MG63 (cell line): Measurements from ENCODE around the gene PLA1A. TPM values are rescaled to one million over a fixed set of nuclear protein-coding genes. Genes with fewer than 3 reads are reported as not detected.

Experiments used
- DNase-seq: peaks from one replicate; pipeline ENCODE4 v3.0.0-alpha.2; 2020
- H3K27me3 ChIP-seq: fragments of 250-450 bp; sonication (Bioruptor Pico); 2 replicates; pipeline ENCODE4 v1.5.1; 2020; ENCODE audit warnings: mild to moderate bottlenecking, moderate library complexity
- H3K36me3 ChIP-seq: fragments of 250-450 bp; sonication (Bioruptor Pico); 2 replicates; pipeline ENCODE4 v1.5.1; 2020; ENCODE audit warnings: mild to moderate bottlenecking, moderate library complexity
- H3K4me3 ChIP-seq: fragments of 250-450 bp; sonication (Bioruptor Pico); 2 replicates; pipeline ENCODE4 v1.5.1; 2020; ENCODE audit warnings: mild to moderate bottlenecking, moderate library complexity
- H3K9me3 ChIP-seq: fragments of 250-450 bp; sonication (Bioruptor Pico); 2 replicates; pipeline ENCODE4 v1.5.1; 2020; ENCODE audit warnings: mild to moderate bottlenecking, moderate library complexity
- total RNA-seq: library from RNA; depleted of rRNA; stranded (reverse); fragments of >200 nt; shearing (Covaris generic); gene quantifications from 2 replicates; pipeline ENCODE4 v1.2.3, GENCODE V29; 2014; ENCODE audit warnings: low replicate concordance

Gene PLA1A
- total RNA-seq, 1 experiment from 2014 or later, result not detected

GRCh38 chr3:119639494-119640350 is 42.0 kb downstream of the PLA1A start:
- Histone ChIP-seq H3K9me3 (no peaks in the 10 kb centered on the region), H3K4me3 (no peak overlapping the region), H3K27me3 (no peaks in the 10 kb centered on the region), H3K36me3 (no peaks in the 10 kb centered on the region)
- no peak for DNase-seq

GRCh38 chr3:119641416-119641815 is 43.7 kb downstream of the PLA1A start:
- H3K4me3 ChIP-seq, result no peak overlapping the region
- no peaks in the 10 kb centered on the region for H3K27me3 ChIP-seq
- H3K36me3 ChIP-seq, result no peaks in the 10 kb centered on the region
- H3K9me3 ChIP-seq, result no peaks in the 10 kb centered on the region
- DNase-seq, result no peak

- H3K27me3 ChIP-seq, result no peaks in the 10 kb centered on the region
- no peaks in the 10 kb centered on the region for H3K9me3 ChIP-seq
- no peaks in the 10 kb centered on the region for H3K36me3 ChIP-seq
- no peak for DNase-seq
- H3K4me3 ChIP-seq, result no peak overlapping the region
These were observed 45.2 kb downstream of the PLA1A start for GRCh38 chr3:119642746-119643473.

GRCh38 chr3:119643528-119643927 is 45.8 kb downstream of the PLA1A start:
- DNase-seq, result no peak
- Histone ChIP-seq H3K36me3 (no peaks in the 10 kb centered on the region), H3K4me3 (no peak overlapping the region), H3K9me3 (no peaks in the 10 kb centered on the region), H3K27me3 (no peaks in the 10 kb centered on the region)

DNA sequence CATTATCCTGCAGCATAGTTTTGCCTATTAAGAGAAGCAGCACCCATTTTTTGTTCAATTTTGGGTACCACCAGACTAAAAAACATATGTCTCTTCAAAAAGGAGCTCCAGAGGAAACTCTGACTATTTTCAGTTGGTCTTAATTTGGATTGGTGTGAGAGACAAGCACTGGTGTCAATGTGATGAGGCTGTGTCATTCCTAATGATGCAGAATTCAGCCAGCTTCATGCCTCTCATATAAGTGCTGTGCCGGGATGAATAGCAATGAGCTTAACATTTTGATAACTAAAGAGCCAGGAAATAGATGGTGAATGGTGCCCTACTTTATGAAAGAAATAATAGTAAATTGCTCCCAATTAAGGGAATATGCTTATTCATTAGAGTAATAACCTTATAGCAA is 46.8 kb downstream of the PLA1A start:
- Histone ChIP-seq H3K36me3 (no peaks in the 10 kb centered on the region), H3K9me3 (no peaks in the 10 kb centered on the region), H3K4me3 (no peak overlapping the region), H3K27me3 (no peaks in the 10 kb centered on the region)
- DNase-seq, result no peak

DNA sequence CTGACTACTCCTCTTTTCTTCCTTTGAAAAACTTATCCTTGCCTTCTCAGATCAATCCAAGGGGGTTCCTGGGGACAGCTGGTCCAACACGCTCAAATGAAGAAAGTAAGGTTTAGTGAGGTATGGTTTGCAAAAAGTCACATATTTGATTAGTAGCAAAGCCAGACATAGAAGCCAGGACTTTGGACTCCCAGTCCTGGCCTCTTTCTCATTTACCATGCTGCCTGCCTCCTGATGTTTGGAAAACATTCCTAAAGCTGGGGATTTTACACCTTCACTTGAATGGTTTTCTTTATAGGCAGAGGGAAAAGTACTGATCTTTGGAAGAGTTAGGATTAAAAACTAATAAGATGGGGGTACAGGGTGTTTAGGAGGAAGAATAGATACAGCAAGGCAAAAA is 48.1 kb downstream of the PLA1A start:
- Histone ChIP-seq H3K27me3 (no peaks in the 10 kb centered on the region), H3K36me3 (no peaks in the 10 kb centered on the region), H3K4me3 (no peak overlapping the region), H3K9me3 (no peaks in the 10 kb centered on the region)
- DNase-seq, result no peak

GRCh38 chr3:119647171-119647570 is 49.5 kb downstream of the PLA1A start:
- Histone ChIP-seq H3K27me3 (no peaks in the 10 kb centered on the region), H3K4me3 (no peak overlapping the region), H3K9me3 (no peaks in the 10 kb centered on the region), H3K36me3 (no peaks in the 10 kb centered on the region)
- no peak for DNase-seq

DNA sequence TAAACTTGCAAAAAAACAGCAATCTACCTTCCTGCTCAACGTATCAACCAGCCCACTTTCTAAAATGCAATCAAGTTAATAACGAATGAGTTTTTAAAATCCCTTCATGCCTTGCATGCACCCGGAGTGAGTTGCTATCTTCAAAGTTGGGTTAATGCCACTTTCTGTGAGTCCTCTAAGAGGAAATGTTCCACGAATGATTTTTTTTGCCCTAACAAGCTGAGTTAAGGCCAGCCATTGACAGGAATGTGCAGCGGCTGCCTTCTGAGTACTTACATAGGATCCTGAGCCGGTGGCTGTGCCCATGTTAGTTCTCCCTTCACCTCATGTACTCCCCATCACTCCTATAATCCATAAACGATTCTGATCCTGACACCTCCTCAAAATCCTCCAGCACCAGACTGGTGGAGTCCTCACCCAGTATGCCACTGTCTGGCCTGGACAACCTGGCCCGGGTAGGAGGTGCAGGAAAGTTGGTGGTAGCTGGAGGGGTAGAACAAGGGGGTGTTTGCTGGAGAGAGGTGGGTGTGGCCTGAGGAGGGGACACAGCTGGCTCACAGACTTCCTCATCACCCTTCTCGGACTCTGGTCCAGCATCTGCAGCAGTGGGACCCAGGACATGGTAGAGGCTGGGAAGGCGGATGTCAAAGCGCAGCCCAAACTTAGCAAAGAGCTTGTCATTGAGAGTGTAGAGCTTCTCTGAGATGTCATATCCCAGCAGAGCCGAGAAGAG is 50.3 kb downstream of the PLA1A start:
- Histone ChIP-seq H3K36me3 (no peaks in the 10 kb centered on the region), H3K27me3 (no peaks in the 10 kb centered on the region), H3K9me3 (no peaks in the 10 kb centered on the region), H3K4me3 (no peak overlapping the region)
- no peak for DNase-seq

DNA sequence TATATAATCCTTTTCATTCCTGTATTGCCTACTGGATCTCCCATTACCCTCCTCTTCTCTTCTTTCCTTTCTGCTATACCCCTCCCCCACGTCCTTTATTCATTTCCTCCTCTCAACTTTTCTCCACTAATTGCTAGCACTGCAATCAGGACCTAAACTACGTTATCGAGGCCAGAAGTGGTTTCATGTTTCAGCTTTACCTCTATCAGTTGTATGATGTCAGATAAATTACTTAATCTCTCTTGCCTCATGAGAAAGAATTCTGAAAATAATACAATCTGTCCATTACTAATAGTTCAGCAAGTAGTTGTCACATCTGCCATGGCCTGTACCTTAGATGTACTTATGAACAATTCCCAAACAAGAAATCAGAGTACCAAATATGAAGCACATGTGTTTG is 52.1 kb downstream of the PLA1A start:
- H3K4me3 ChIP-seq, result no peak overlapping the region
- H3K36me3 ChIP-seq, result no peaks in the 10 kb centered on the region
- no peaks in the 10 kb centered on the region for H3K27me3 ChIP-seq
- H3K9me3 ChIP-seq, result no peaks in the 10 kb centered on the region
- no peak for DNase-seq

GRCh38 chr3:119652306-119653033 is 54.8 kb downstream of the PLA1A start:
- H3K27me3 ChIP-seq, result no peaks in the 10 kb centered on the region
- no peak for DNase-seq
- H3K4me3 ChIP-seq, result no peak overlapping the region
- no peaks in the 10 kb centered on the region for H3K9me3 ChIP-seq
- H3K36me3 ChIP-seq, result no peaks in the 10 kb centered on the region

GRCh38 chr3:119653876-119654275 is 56.2 kb downstream of the PLA1A start:
- H3K36me3 ChIP-seq, result no peaks in the 10 kb centered on the region
- H3K9me3 ChIP-seq, result no peaks in the 10 kb centered on the region
- H3K4me3 ChIP-seq, result no peak overlapping the region
- H3K27me3 ChIP-seq, result no peaks in the 10 kb centered on the region
- DNase-seq, result no peak

DNA sequence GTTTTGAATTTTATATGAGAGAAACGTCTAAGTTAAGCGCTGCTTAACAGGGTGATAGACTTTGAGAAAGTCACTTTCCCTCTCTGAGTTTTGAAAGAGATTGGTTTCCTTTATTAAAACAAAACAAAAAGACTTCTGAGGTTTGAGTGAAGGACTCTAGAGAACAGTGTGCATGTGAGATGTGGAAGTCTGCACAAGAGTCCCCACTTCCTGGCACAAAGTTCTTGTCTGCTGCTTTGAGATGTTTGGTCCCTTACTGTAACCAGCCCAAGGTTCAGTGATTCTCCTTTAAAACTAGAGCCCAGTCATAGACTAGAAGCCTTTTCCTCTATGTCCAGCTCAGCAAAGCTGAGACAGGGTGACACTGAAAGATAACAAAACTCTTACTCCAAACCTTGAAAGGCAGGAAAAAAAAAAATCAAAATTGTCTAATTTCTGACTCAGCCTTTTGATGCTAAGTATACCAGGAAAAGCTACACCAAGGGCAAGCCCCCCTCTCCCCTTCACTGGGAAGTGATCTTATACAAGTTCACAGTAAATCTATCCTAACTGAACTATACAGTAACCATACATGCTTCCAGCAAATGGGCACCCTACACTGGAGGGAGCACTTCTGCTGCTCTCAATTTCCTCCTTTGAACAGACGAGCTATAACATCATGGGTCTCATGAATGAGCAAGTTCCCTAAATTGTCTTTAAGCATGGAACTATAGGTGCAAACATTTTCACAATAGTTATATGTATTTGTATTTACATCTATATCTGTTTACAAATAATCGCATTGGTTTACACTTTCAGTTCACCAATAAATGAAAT is 60.4 kb downstream of the PLA1A start:
- H3K4me3 ChIP-seq, result no peak overlapping the region
- no peaks in the 10 kb centered on the region for H3K9me3 ChIP-seq
- H3K27me3 ChIP-seq, result no peaks in the 10 kb centered on the region
- no peak for DNase-seq
- no peaks in the 10 kb centered on the region for H3K36me3 ChIP-seq

GRCh38 chr3:119658994-119659393 is 61.3 kb downstream of the PLA1A start:
- no peak overlapping the region for H3K4me3 ChIP-seq
- no peaks in the 10 kb centered on the region for H3K27me3 ChIP-seq
- DNase-seq, result no peak
- H3K36me3 ChIP-seq, result no peaks in the 10 kb centered on the region
- H3K9me3 ChIP-seq, result no peaks in the 10 kb centered on the region

DNA sequence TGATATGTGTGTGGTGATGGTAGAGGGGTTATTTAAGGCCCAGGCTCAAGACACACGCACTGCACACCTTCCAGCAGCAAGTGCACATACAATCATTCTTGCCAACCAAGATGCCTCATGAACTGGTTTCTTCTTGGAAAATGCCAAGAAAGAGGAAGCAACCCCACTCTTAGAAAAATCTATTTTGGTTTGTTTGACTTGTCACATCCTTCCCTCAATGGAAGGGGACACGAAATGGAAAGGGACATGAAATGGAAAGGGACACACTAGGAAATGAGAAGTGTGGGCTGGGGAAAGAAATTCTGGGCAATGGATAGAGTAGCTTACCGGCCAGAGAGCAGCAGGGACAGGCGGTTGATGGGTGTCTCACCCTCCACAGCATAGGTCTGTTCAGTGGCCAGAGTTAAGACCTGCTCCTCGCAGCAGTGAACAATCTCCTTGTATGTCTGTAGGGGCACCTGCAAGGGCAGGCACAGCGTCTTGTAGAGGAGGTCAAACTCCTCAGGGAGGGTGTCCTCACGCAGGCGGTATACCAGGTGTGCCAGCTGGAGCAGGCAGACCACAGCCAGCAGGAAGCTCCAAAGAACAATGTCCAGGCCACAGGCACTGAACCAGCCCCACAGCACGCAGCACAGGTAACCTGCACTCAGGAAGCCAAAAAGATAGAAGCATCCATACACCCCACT is 62.1 kb downstream of the PLA1A start:
- no peak overlapping the region for H3K4me3 ChIP-seq
- DNase-seq, result no peak
- no peaks in the 10 kb centered on the region for H3K27me3 ChIP-seq
- H3K36me3 ChIP-seq, result no peaks in the 10 kb centered on the region
- no peaks in the 10 kb centered on the region for H3K9me3 ChIP-seq
